ENCODE measurements around the gene GSTK1.

GSTK1 gene

GRCh38 chr7:143261901-143262300 lies 1.3 kb upstream of the GSTK1 start:
- TF ChIP-seq CTCF (IDR thresholded peaks at IDR 0.05): no peak

GRCh38 chr7:143265017-143265693 lies 1.9 kb downstream of the GSTK1 start:
- TF ChIP-seq CTCF (IDR thresholded peaks at IDR 0.05): no peak

GRCh38 chr7:143269251-143269650 lies 6.0 kb downstream of the GSTK1 start:
- TF ChIP-seq CTCF (IDR thresholded peaks at IDR 0.05): no peak

- TF ChIP-seq CTCF (IDR thresholded peaks at IDR 0.05): no peak
Measured at GRCh38 chr7:143271240-143271639, 8.0 kb downstream of the GSTK1 start.

GRCh38 chr7:143272871-143273270 lies 9.6 kb downstream of the GSTK1 start:
- no peak for TF ChIP-seq CTCF (IDR thresholded peaks at IDR 0.05)

- no peak for TF ChIP-seq CTCF (IDR thresholded peaks at IDR 0.05)
Measured at GRCh38 chr7:143279186-143280098, 16.2 kb downstream of the GSTK1 start.

- no peak for TF ChIP-seq CTCF (IDR thresholded peaks at IDR 0.05)
Measured at GRCh38 chr7:143280160-143280559, 16.9 kb downstream of the GSTK1 start.

Measured in LNCAP (cell line).